ENCODE data around the gene SHISA8. TPM values are rescaled to one million over a fixed set of nuclear protein-coding genes. Genes with fewer than 3 reads are reported as not detected.

The SHISA8 gene
- total RNA-seq, 1 donor from 2014 or later = not detected

- no peak for TF ChIP-seq EZH2phosphoT487 (IDR thresholded peaks at IDR 0.05)
- no peak for TF ChIP-seq CTCF (IDR thresholded peaks at IDR 0.05)
- no peak for TF ChIP-seq EZH2 (IDR thresholded peaks at IDR 0.05)
- Histone ChIP-seq H3K9ac (no peak overlapping the region), H3K27me3 (peaks cover 100% of the 10 kb centered on the region), H3K4me2 (no peak overlapping the region), H3K27ac (no peak overlapping the region), H3K4me1 (peaks cover 20% of the 10 kb centered on the region), H3K36me3 (no peaks in the 10 kb centered on the region), H3F3A (ENCODE audit: low read depth) (peaks cover 14% of the 10 kb centered on the region), H2AFZ (replicated peaks) (no peak overlapping the region), H3K79me2 (ENCODE audit: low read depth) (no peaks in the 10 kb centered on the region), H3K4me3 (no peak overlapping the region), H3K9me3 (ENCODE audit: low read depth) (no peaks in the 10 kb centered on the region), H4K20me1 (ENCODE audit: low read depth) (peaks cover 69% of the 10 kb centered on the region)
- Mint-ChIP-seq H3K4me1 (peaks cover 22% of the 10 kb centered on the region), H3K27me3 (ENCODE audit: insufficient read depth, low read depth) (peaks cover 45% of the 10 kb centered on the region), H3K9me3 (no peaks in the 10 kb centered on the region), H3K27ac (no peak overlapping the region), H3K36me3 (no peaks in the 10 kb centered on the region), H3K4me3 (peak overlapping the region; percentile 74)
- no peak for DNase-seq (ENCODE audit: low spot score)
Measured at GRCh38 chr22:41917903-41918791, 3.3 kb upstream of the SHISA8 start.

GRCh38 chr22:41917375-41917902, 2.6 kb upstream of the SHISA8 start:
- H3K4me3 ChIP-seq = no peak overlapping the region

GRCh38 chr22:41916745-41917358, 2.0 kb upstream of the SHISA8 start:
- peaks cover 22% of the 10 kb centered on the region for H3K4me1 Mint-ChIP-seq
- no peak for TF ChIP-seq EZH2 (IDR thresholded peaks at IDR 0.05)
- TF ChIP-seq CTCF (IDR thresholded peaks at IDR 0.05) = no peak
- TF ChIP-seq EZH2phosphoT487 (IDR thresholded peaks at IDR 0.05) = no peak
- no peak overlapping the region for H3K27ac ChIP-seq
- H3K9me3 Mint-ChIP-seq = no peaks in the 10 kb centered on the region
- DNase-seq (ENCODE audit: low spot score) = no peak
- no peaks in the 10 kb centered on the region for H3K79me2 ChIP-seq (ENCODE audit: low read depth)
- H4K20me1 ChIP-seq (ENCODE audit: low read depth) = peaks cover 82% of the 10 kb centered on the region
- H3K36me3 Mint-ChIP-seq = no peaks in the 10 kb centered on the region
- no peaks in the 10 kb centered on the region for H3K36me3 ChIP-seq
- no peak overlapping the region for H2AFZ ChIP-seq (replicated peaks)
- H3K4me3 Mint-ChIP-seq = peak overlapping the region; percentile 62
- peaks cover 58% of the 10 kb centered on the region for H3K27me3 Mint-ChIP-seq (ENCODE audit: insufficient read depth, low read depth)
- H3K4me2 ChIP-seq = no peak overlapping the region
- no peak overlapping the region for H3K27ac Mint-ChIP-seq
- peaks cover 20% of the 10 kb centered on the region for H3K4me1 ChIP-seq
- no peak overlapping the region for H3K4me3 ChIP-seq
- H3F3A ChIP-seq (ENCODE audit: low read depth) = peaks cover 14% of the 10 kb centered on the region
- H3K27me3 ChIP-seq = peaks cover 100% of the 10 kb centered on the region
- no peak overlapping the region for H3K9ac ChIP-seq
- no peaks in the 10 kb centered on the region for H3K9me3 ChIP-seq (ENCODE audit: low read depth)

More at GRCh38 chr22:41917375-41917902, 2.6 kb upstream of the SHISA8 start:
- Mint-ChIP-seq H3K27ac (no peak overlapping the region), H3K4me1 (peaks cover 22% of the 10 kb centered on the region), H3K4me3 (peak overlapping the region; percentile 62), H3K36me3 (no peaks in the 10 kb centered on the region), H3K9me3 (no peaks in the 10 kb centered on the region), H3K27me3 (ENCODE audit: insufficient read depth, low read depth) (peaks cover 52% of the 10 kb centered on the region)
- Histone ChIP-seq H3K4me2 (no peak overlapping the region), H3K79me2 (ENCODE audit: low read depth) (no peaks in the 10 kb centered on the region), H3F3A (ENCODE audit: low read depth) (peaks cover 14% of the 10 kb centered on the region), H3K36me3 (no peaks in the 10 kb centered on the region), H3K9me3 (ENCODE audit: low read depth) (no peaks in the 10 kb centered on the region), H2AFZ (replicated peaks) (no peak overlapping the region), H3K27ac (no peak overlapping the region), H3K9ac (no peak overlapping the region), H4K20me1 (ENCODE audit: low read depth) (peaks cover 76% of the 10 kb centered on the region), H3K27me3 (peaks cover 100% of the 10 kb centered on the region), H3K4me1 (peaks cover 20% of the 10 kb centered on the region)
- no peak for DNase-seq (ENCODE audit: low spot score)
- TF ChIP-seq CTCF (IDR thresholded peaks at IDR 0.05) (no peak), EZH2 (IDR thresholded peaks at IDR 0.05) (no peak), EZH2phosphoT487 (IDR thresholded peaks at IDR 0.05) (no peak)
